ENCODE results near the gene PKNOX2. TPM values are rescaled to one million over a fixed set of nuclear protein-coding genes. Genes with fewer than 3 reads are reported as not detected.
A peak's percentile ranks its signal among the peaks of the same experiment; 100 is the strongest.

PKNOX2 gene
- polyA plus RNA-seq, 1 donor: 3.6 TPM

GRCh38 chr11:125247431-125247830 lies 82.9 kb downstream of the PKNOX2 start:
- no peak for DNase-seq
- H3K4me3 ChIP-seq (ENCODE audit: low read length): no peak overlapping the region
- H3K36me3 ChIP-seq (ENCODE audit: control insufficient read depth, insufficient read depth, low read length): no peaks in the 10 kb centered on the region
- no peaks in the 10 kb centered on the region for H3K4me1 ChIP-seq (ENCODE audit: control insufficient read depth, insufficient read depth, low read length)
- no peak overlapping the region for H3K27ac ChIP-seq (ENCODE audit: low read length)
- WGBS (ENCODE audit: insufficient coverage, low lambda C conversion rate): 40% methylated on average over 1 of the region's 2 CpGs
- no peaks in the 10 kb centered on the region for H3K9me3 ChIP-seq (ENCODE audit: control insufficient read depth, low read depth, low read length)
- H3K27me3 ChIP-seq (ENCODE audit: control insufficient read depth, insufficient read depth, low read length): no peaks in the 10 kb centered on the region

GRCh38 chr11:125250318-125251213 lies 86.0 kb downstream of the PKNOX2 start:
- no peak for DNase-seq
- H3K9me3 ChIP-seq (ENCODE audit: control insufficient read depth, low read depth, low read length): no peaks in the 10 kb centered on the region
- peaks cover 4% of the 10 kb centered on the region for H3K4me1 ChIP-seq (ENCODE audit: control insufficient read depth, insufficient read depth, low read length)
- no peaks in the 10 kb centered on the region for H3K36me3 ChIP-seq (ENCODE audit: control insufficient read depth, insufficient read depth, low read length)
- no peaks in the 10 kb centered on the region for H3K27me3 ChIP-seq (ENCODE audit: control insufficient read depth, insufficient read depth, low read length)
- H3K4me3 ChIP-seq (ENCODE audit: low read length): no peak overlapping the region
- WGBS (ENCODE audit: insufficient coverage, low lambda C conversion rate): 40% methylated on average over 1 of the region's 17 CpGs
- no peak overlapping the region for H3K27ac ChIP-seq (ENCODE audit: low read length)

GRCh38 chr11:125251214-125251545 lies 86.6 kb downstream of the PKNOX2 start:
- Histone ChIP-seq H3K36me3 (ENCODE audit: control insufficient read depth, insufficient read depth, low read length) (no peaks in the 10 kb centered on the region), H3K4me3 (ENCODE audit: low read length) (no peak overlapping the region), H3K27ac (ENCODE audit: low read length) (no peak overlapping the region), H3K27me3 (ENCODE audit: control insufficient read depth, insufficient read depth, low read length) (no peaks in the 10 kb centered on the region), H3K9me3 (ENCODE audit: control insufficient read depth, low read depth, low read length) (no peaks in the 10 kb centered on the region), H3K4me1 (ENCODE audit: control insufficient read depth, insufficient read depth, low read length) (peaks cover 4% of the 10 kb centered on the region)
- WGBS (ENCODE audit: insufficient coverage, low lambda C conversion rate): 93% methylated on average over 2 of the region's 5 CpGs
- DNase-seq: no peak

- WGBS (ENCODE audit: insufficient coverage, low lambda C conversion rate): no CpG with 5 or more reads among the region's 7 CpGs
- no peaks in the 10 kb centered on the region for H3K27me3 ChIP-seq (ENCODE audit: control insufficient read depth, insufficient read depth, low read length)
Observed at GRCh38 chr11:125251956-125252355, 87.4 kb downstream of the PKNOX2 start.

GRCh38 chr11:125253289-125253688 lies 88.7 kb downstream of the PKNOX2 start:
- Histone ChIP-seq H3K36me3 (ENCODE audit: control insufficient read depth, insufficient read depth, low read length) (no peaks in the 10 kb centered on the region), H3K27ac (ENCODE audit: low read length) (no peak overlapping the region)
- WGBS (ENCODE audit: insufficient coverage, low lambda C conversion rate): no CpG with 5 or more reads among the region's 7 CpGs

More at GRCh38 chr11:125251956-125252355, 87.4 kb downstream of the PKNOX2 start:
- Histone ChIP-seq H3K9me3 (ENCODE audit: control insufficient read depth, low read depth, low read length) (no peaks in the 10 kb centered on the region), H3K27ac (ENCODE audit: low read length) (no peak overlapping the region), H3K36me3 (ENCODE audit: control insufficient read depth, insufficient read depth, low read length) (no peaks in the 10 kb centered on the region), H3K4me1 (ENCODE audit: control insufficient read depth, insufficient read depth, low read length) (peaks cover 4% of the 10 kb centered on the region), H3K4me3 (ENCODE audit: low read length) (no peak overlapping the region)
- no peak for DNase-seq

GRCh38 chr11:125253795-125254525 lies 89.4 kb downstream of the PKNOX2 start:
- H3K27me3 ChIP-seq (ENCODE audit: control insufficient read depth, insufficient read depth, low read length): no peaks in the 10 kb centered on the region
- no peaks in the 10 kb centered on the region for H3K36me3 ChIP-seq (ENCODE audit: control insufficient read depth, insufficient read depth, low read length)
- H3K4me3 ChIP-seq (ENCODE audit: low read length): no peak overlapping the region
- no peaks in the 10 kb centered on the region for H3K9me3 ChIP-seq (ENCODE audit: control insufficient read depth, low read depth, low read length)
- H3K27ac ChIP-seq (ENCODE audit: low read length): no peak overlapping the region
- no CpG with 5 or more reads among the region's 14 CpGs for WGBS (ENCODE audit: insufficient coverage, low lambda C conversion rate)
- H3K4me1 ChIP-seq (ENCODE audit: control insufficient read depth, insufficient read depth, low read length): peaks cover 4% of the 10 kb centered on the region
- DNase-seq: peak in 1 of 2 donors; percentile 44

More at GRCh38 chr11:125253289-125253688, 88.7 kb downstream of the PKNOX2 start:
- Histone ChIP-seq H3K4me1 (ENCODE audit: control insufficient read depth, insufficient read depth, low read length) (peaks cover 4% of the 10 kb centered on the region), H3K27me3 (ENCODE audit: control insufficient read depth, insufficient read depth, low read length) (no peaks in the 10 kb centered on the region), H3K4me3 (ENCODE audit: low read length) (no peak overlapping the region), H3K9me3 (ENCODE audit: control insufficient read depth, low read depth, low read length) (no peaks in the 10 kb centered on the region)
- no peak for DNase-seq

- WGBS (ENCODE audit: insufficient coverage, low lambda C conversion rate): no CpG with 5 or more reads among the region's 6 CpGs
- H3K27ac ChIP-seq (ENCODE audit: low read length): no peak overlapping the region
- peaks cover 4% of the 10 kb centered on the region for H3K4me1 ChIP-seq (ENCODE audit: control insufficient read depth, insufficient read depth, low read length)
- no peak for DNase-seq
- no peaks in the 10 kb centered on the region for H3K36me3 ChIP-seq (ENCODE audit: control insufficient read depth, insufficient read depth, low read length)
- peaks cover 3% of the 10 kb centered on the region for H3K27me3 ChIP-seq (ENCODE audit: control insufficient read depth, insufficient read depth, low read length)
- no peak overlapping the region for H3K4me3 ChIP-seq (ENCODE audit: low read length)
- no peaks in the 10 kb centered on the region for H3K9me3 ChIP-seq (ENCODE audit: control insufficient read depth, low read depth, low read length)
Observed at GRCh38 chr11:125256541-125257189, 92.1 kb downstream of the PKNOX2 start.

GRCh38 chr11:125257190-125257579 lies 92.6 kb downstream of the PKNOX2 start:
- no peak overlapping the region for H3K4me3 ChIP-seq (ENCODE audit: low read length)

GRCh38 chr11:125257751-125258150 lies 93.2 kb downstream of the PKNOX2 start:
- Histone ChIP-seq H3K36me3 (ENCODE audit: control insufficient read depth, insufficient read depth, low read length) (no peaks in the 10 kb centered on the region), H3K27me3 (ENCODE audit: control insufficient read depth, insufficient read depth, low read length) (peaks cover 12% of the 10 kb centered on the region), H3K9me3 (ENCODE audit: control insufficient read depth, low read depth, low read length) (no peaks in the 10 kb centered on the region), H3K27ac (ENCODE audit: low read length) (no peak overlapping the region), H3K4me1 (ENCODE audit: control insufficient read depth, insufficient read depth, low read length) (peaks cover 12% of the 10 kb centered on the region), H3K4me3 (ENCODE audit: low read length) (no peak overlapping the region)
- no peak for DNase-seq
- WGBS (ENCODE audit: insufficient coverage, low lambda C conversion rate): no CpG with 5 or more reads among the region's 4 CpGs

More at GRCh38 chr11:125257190-125257579, 92.6 kb downstream of the PKNOX2 start:
- no peak overlapping the region for H3K27ac ChIP-seq (ENCODE audit: low read length)
- H3K9me3 ChIP-seq (ENCODE audit: control insufficient read depth, low read depth, low read length): no peaks in the 10 kb centered on the region
- no peaks in the 10 kb centered on the region for H3K36me3 ChIP-seq (ENCODE audit: control insufficient read depth, insufficient read depth, low read length)
- peaks cover 8% of the 10 kb centered on the region for H3K4me1 ChIP-seq (ENCODE audit: control insufficient read depth, insufficient read depth, low read length)
- DNase-seq: no peak
- WGBS (ENCODE audit: insufficient coverage, low lambda C conversion rate): no CpG with 5 or more reads among the region's 7 CpGs
- peaks cover 7% of the 10 kb centered on the region for H3K27me3 ChIP-seq (ENCODE audit: control insufficient read depth, insufficient read depth, low read length)

GRCh38 chr11:125258291-125259032 lies 93.9 kb downstream of the PKNOX2 start:
- Histone ChIP-seq H3K4me1 (ENCODE audit: control insufficient read depth, insufficient read depth, low read length) (peaks cover 17% of the 10 kb centered on the region), H3K9me3 (ENCODE audit: control insufficient read depth, low read depth, low read length) (no peaks in the 10 kb centered on the region), H3K27me3 (ENCODE audit: control insufficient read depth, insufficient read depth, low read length) (peaks cover 19% of the 10 kb centered on the region), H3K27ac (ENCODE audit: low read length) (no peak overlapping the region), H3K36me3 (ENCODE audit: control insufficient read depth, insufficient read depth, low read length) (no peaks in the 10 kb centered on the region), H3K4me3 (ENCODE audit: low read length) (no peak overlapping the region)
- 68% methylated on average over 3 of the region's 8 CpGs for WGBS (ENCODE audit: insufficient coverage, low lambda C conversion rate)
- DNase-seq: no peak

Data from large intestine (tissue), 3 donors.